HG02840 (cell line): Measurements from ENCODE around the gene HLX.

Experiments used
- ATAC-seq: cut with Tn5 transposase; IDR thresholded peaks from one replicate; pipeline ENCODE4 v1.9.1; 2021; ENCODE audit warnings: mild to moderate bottlenecking, moderate library complexity, moderate number of reproducible peaks; ENCODE audit not compliant: unreplicated experiment, low FRiP score

The HLX gene

DNA sequence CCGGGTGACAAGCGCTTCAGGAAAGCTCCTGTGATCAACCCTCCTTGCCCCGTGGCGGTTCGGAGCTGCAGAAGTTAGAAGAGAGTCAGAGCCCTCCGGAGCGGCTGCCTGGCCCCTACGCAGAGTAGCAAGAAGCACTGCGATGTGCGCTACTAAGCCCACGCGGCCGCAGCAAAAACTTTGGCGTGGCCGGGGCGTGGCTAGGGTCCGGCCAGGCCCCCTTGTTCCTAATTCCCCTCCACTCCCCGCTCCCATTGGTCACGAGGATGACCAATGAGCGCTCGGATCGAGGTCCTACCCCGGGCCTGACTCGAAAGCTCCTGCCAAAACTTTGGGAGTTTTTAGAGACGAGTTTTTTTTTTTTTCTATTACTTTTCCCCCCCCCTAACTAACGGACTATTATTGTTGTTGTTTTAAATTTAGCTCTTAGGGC, at the start of gene HLX:
Gene HLX (plus strand): TSS at position 368 of the 433 bp plus-strand sequence. CDS start 415 bp downstream, outside the sequence.
- no peak for ATAC-seq

DNA sequence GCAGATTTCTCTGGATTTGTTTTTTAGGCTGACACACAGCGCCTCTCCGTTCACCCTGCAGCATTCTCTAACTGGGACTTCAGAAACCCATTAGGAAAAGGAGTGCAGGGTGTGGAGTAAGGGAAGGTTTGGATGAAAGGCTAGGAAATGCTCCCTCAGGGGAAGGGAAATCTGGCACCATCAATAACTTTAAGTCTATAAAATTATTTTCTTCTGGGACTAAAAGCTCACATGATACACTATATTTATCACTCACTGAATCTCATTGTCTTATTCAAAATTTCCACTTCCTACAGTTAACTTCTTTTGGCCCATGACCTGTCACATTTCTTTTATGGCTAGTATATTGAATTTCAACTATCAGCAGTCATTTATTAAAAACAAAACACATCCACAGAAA, 45.8 kb upstream of the HLX start:
- ATAC-seq, result no peak

GRCh38 chr1:220834155-220834870, 44.9 kb upstream of the HLX start:
- no peak for ATAC-seq

- ATAC-seq, result no peak
These were observed 40.7 kb upstream of the HLX start for GRCh38 chr1:220838578-220838977.

GRCh38 chr1:220839474-220839873, 39.8 kb upstream of the HLX start:
- ATAC-seq, result no peak

DNA sequence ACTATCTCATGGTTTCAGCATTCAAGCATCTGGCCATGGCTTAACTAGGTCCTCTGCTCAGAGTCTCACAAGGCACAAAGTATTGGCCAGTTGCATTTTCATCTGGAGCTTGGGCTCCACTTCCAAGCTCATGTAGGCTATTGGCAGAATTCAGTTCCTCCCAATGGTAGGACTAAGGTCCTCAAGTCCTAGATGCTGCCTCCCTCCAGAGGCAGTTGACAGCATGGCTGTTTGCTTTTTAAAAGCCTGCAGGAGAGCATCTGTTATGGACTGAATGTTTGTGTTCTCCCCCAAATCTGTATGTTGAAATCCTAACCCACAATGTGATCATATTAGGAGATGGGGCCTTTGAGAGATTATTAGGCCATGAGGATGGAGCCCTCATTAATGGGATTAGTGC, 38.0 kb upstream of the HLX start:
- no peak for ATAC-seq

- no peak for ATAC-seq
These were observed 35.7 kb upstream of the HLX start for GRCh38 chr1:220843481-220844011.

- ATAC-seq, result no peak
These were observed 26.8 kb upstream of the HLX start for GRCh38 chr1:220852408-220852807.

DNA sequence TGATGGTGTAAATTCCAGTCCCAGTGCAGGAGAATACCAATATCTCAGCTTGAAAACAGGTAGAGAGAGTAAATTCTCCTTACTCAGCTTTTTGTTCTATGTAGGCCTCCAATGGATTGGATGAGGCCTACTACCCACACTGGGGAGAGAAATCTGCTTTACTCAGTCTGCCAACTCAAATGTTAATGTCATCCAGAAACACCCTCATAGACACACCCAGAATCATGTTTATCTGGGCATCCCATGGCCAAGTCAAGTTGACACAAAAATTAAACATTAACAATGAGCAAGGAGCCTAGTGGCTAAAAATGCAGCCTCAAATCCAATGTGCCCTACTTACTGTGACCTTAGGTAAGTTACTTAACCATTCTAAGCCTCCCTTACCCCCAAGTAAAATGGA, 6.9 kb upstream of the HLX start:
- ATAC-seq, result no peak

DNA sequence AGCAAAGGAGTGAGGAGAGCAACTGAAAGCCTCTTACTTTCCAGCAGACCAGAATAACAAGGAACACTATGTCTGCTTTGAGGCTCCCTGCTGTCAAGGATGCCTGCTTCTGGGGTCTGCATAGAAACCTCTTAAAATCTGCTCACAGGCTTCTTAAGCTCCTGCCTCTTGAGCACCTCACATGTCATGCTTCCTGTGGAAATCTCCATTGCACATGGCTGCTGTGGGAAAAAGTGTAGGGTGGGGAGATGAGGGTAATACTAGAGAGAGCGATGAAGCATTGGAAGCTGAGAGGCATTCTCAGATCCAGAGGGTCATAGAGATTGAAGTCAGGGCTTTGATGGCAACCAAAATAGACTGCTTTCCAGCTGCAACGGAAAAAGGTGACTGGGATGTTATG, 6.2 kb upstream of the HLX start:
- no peak for ATAC-seq

DNA sequence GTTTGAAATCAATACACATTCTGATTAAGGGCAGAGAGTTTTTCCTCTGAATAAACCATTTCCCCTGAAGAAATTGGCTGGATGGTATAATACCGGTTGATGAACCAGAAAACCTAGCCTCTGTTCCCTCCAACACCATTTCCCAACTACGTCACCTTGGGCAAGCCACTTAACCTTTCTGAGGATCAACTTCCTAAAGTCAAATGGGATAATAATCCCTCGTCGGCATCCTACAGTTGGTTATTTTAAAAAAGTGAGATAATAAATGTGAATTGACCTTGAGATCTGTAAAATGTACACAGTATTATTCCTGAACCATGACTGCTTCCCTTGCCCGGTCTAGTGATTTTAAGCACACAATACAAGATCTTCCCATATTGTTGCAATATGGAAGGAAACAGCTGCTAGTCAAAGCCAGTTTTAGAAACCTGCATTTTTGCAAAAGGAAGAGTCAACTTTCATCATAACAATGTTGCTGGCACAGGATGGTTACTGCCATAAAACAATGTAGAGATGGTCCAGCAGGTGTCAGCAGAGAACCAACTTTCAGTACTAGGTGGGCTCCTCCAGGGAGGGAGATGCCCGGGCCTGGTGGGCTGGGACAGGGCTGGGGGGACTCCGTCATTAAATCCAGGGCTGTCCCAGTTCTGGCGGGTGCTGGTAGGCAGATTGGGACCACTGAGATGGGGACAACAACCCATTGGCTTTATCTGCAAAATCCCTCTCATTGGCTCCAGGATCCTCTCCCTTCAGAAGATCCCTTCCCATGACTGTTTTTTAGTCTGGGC, 5.2 kb upstream of the HLX start:
- ATAC-seq, result no peak

- no peak for ATAC-seq
These were observed 4.0 kb upstream of the HLX start for GRCh38 chr1:220875260-220875659.

- ATAC-seq, result no peak
These were observed 2.5 kb upstream of the HLX start for GRCh38 chr1:220876511-220877376.

DNA sequence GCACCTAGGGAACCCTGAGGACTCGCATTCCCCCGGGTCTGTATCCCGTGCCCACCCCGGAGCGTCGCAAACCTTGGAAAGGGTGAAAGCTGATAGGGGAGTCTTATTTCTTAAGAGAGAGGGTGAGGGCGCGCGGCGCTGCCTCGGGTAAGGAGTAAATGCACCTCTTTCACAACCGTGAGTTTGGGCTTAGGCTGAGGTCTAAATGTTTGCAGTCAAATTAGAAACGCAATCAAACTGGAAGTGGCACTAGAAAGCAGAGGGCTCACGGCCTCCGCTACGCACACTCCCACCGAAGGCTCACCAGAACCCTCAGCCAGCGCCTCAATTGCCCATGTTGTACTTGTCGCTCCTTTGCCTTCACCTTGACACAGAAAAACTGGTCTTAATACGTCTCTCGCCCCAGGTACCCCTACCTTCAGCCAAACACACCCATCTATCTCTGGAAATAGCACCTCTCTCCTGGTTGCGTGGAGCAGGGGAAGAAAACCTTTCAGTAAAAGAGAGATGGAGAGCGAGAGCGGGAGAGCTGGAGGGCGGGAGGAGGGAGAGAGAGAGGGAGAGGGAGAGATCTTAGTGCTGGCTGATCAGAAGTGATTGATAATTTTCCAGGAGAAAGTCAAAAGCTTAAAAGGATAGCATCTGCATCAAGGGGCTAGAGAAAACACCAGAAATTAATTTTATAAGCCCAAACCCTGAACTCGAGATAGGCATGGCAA, 1.7 kb upstream of the HLX start:
- no peak for ATAC-seq

DNA sequence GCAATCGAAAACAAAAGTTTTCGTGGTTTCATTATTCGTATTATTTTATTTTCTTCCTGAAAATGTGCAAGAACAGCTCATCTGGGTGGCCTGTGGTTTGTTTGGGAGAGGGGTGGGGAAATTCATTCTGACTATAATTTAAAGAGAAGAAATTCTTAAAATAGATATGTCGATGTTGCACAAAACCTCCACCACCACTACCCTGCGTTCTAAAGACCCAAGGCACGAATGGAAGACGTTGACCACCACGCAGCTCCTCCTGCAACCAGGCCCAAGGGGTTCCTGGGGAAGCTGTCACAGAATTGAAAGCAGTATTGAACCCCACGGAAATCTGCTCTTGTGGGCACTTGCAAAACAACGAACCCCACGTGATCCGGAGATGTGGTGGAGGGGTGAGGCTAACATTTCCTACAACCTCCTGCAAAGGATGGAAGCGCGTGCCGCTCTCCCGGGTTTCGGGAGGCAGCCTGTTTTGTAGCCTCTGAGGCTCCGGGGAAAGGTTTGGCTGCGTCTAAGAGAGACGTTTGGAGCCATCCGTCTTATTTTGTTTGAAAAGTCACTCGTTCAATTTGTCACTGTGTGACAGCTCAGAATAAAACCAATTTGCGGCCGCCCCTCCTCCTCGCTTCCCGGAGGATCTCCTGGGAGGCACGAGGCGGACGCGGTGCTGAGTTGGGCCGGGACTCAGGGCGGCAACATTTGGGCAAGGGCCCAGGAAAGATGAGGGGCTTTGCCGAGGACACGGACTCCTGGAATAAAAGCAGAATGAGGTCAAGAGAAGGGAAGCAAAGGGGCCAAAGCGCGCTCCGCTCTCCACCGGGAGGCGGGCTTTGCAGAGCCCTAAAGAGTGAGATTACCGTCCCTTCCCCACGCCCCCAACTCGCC, 810 bp upstream of the HLX start:
- no peak for ATAC-seq

DNA sequence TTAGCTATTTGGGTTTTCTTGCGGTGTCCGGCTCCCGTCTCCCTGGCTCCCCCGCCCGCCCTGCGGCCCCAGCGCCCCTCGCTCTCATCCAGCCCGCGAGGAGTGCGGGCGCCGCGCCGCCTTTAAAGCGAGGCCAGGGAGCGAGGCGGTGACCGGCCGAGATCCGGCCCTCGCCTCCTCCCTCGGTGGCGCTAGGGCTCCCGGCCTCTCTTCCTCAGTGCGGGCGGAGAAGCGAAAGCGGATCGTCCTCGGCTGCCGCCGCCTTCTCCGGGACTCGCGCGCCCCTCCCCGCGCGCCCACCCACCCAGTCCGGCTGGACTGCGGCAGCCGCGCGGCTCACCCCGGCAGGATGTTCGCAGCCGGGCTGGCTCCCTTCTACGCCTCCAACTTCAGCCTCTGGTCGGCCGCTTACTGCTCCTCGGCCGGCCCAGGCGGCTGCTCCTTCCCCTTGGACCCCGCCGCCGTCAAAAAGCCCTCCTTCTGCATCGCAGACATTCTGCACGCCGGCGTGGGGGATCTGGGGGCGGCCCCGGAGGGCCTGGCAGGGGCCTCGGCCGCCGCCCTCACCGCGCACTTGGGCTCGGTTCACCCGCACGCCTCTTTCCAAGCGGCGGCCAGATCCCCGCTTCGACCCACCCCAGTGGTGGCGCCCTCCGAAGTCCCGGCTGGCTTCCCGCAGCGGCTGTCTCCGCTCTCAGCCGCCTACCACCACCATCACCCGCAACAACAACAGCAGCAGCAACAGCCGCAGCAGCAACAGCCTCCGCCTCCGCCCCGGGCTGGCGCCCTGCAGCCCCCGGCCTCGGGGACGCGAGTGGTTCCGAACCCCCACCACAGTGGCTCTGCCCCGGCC, 492 bp downstream of the HLX start:
- ATAC-seq, result no peak

DNA sequence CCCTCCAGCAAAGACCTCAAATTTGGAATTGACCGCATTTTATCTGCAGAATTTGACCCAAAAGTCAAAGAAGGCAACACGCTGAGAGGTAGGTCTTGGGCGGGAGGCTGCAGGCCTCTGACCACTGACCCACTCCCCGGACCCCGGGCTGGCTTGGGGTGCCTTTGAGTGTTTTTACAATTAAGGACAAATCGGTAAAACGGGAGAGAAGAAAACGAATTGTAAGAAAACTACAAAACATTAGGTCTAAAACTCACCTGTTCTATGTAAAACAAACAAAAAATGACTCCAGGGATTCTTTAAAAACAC, 1.1 kb downstream of the HLX start:
- no peak for ATAC-seq

- ATAC-seq, result no peak
These were observed 1.7 kb downstream of the HLX start for GRCh38 chr1:220880726-220881506.
